AG09309 (cell line): ENCODE results near the gene PAX5.

Source experiments
- DNase-seq: peaks from one replicate; pipeline ENCODE4 v3.0.0-alpha.2; 2010; ENCODE audit warnings: low read depth
- H3K4me3 ChIP-seq: 2 replicates; pipeline ENCODE4 v1.5.1; 2011; ENCODE audit warnings: mild to moderate bottlenecking, low read depth, low read length, moderate library complexity; ENCODE audit not compliant: control insufficient read depth
- TF ChIP-seq, protein P1 (sequence below): IDR thresholded peaks from 2 replicates; pipeline ENCODE4 v1.5.1; 2011; ENCODE audit warnings: mild to moderate bottlenecking, low read depth, low read length, inconsistent platforms; ENCODE audit not compliant: insufficient read depth, control insufficient read depth; ENCODE audit errors: missing control alignments

PAX5 gene

DNA sequence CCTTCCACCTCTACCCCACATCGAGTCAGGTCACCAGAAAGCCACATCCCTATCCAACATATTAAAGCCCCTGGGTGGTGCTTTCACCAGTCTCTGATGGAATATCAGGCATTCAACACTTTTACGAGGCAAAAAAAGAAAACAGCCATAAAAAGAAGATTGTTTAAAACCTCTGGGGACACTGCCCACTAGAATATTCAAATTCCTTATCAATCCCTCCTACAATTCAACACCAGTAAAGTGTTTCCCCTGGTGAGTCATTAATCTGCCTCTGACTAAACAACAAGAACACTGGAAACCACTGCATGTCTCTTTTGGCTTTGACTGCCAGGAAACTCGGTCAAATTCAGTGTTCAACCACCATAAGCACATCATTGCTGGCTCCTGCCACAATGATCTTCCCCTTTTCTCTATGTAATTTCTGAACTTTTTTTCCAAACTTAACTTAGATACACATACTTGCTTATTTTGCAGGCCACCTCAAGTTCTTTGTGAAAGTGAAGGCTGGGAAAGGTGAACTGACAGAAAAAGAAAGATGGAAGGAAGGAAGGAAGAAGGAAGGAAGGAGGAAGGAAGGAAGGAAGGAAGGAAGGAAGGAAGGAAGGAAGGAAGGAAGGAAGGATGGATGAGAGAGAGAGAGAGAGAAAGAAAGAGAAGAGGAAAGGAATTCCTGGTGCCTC lies 105.3 kb downstream of the PAX5 start:
- DNase-seq: peak; percentile 70
- TF ChIP-seq, protein P1, sequence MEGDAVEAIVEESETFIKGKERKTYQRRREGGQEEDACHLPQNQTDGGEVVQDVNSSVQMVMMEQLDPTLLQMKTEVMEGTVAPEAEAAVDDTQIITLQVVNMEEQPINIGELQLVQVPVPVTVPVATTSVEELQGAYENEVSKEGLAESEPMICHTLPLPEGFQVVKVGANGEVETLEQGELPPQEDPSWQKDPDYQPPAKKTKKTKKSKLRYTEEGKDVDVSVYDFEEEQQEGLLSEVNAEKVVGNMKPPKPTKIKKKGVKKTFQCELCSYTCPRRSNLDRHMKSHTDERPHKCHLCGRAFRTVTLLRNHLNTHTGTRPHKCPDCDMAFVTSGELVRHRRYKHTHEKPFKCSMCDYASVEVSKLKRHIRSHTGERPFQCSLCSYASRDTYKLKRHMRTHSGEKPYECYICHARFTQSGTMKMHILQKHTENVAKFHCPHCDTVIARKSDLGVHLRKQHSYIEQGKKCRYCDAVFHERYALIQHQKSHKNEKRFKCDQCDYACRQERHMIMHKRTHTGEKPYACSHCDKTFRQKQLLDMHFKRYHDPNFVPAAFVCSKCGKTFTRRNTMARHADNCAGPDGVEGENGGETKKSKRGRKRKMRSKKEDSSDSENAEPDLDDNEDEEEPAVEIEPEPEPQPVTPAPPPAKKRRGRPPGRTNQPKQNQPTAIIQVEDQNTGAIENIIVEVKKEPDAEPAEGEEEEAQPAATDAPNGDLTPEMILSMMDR: no peak
- no peak overlapping the region for H3K4me3 ChIP-seq

DNA sequence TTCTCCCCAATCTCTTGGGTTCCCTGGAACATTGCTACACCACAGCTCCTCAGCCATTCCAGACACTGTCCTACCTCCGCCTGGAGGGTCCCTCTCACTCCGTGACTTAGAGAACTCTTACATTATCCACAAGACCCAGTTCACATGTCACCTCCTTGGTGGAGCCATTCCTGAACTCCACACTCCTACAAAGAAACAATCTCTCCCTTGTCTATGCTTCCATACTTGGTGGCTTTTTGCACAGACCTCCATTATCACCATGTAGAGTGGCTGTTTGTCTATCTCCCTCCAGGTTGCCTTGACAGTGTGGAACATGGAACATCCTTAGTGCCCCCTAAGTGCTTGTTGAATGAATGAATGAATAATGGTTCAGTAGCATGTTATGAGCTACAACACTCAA lies 105.9 kb downstream of the PAX5 start:
- H3K4me3 ChIP-seq: no peak overlapping the region
- TF ChIP-seq, protein P1: no peak
- DNase-seq: no peak

DNA sequence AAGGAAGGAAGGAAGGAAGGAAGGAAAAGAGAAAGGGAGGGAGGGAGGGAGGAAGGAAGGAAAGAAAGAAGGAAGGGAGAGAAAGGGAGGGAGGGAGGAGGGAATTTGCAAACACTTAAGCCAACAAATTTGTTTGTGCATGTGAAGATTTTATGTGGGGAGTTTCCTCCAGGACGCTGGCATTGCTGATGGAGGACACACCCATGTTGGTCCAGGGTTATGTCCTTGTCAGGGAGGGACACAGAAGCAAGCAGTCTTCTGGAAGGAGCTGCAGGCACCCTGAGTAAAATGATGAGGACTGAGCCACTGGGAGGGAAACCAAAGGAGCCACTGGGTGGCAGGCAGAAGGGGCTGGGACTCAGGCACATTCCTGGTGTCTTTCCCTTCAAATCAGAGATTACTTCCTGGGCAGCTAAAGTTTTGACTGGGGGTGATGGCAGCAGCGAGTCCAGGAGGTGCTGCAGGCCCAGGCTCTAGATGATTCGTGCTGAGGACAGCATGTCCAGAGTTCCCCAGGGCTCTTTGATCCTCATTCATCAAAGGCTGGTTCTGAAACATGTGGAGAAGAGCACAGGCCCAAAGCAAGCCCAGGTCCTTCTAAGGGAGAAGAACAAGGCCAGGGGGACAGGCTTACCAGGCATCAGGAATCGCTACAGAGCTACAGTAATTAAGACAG lies 109.2 kb downstream of the PAX5 start:
- no peak overlapping the region for H3K4me3 ChIP-seq
- TF ChIP-seq, protein P1: no peak
- DNase-seq: no peak

DNA sequence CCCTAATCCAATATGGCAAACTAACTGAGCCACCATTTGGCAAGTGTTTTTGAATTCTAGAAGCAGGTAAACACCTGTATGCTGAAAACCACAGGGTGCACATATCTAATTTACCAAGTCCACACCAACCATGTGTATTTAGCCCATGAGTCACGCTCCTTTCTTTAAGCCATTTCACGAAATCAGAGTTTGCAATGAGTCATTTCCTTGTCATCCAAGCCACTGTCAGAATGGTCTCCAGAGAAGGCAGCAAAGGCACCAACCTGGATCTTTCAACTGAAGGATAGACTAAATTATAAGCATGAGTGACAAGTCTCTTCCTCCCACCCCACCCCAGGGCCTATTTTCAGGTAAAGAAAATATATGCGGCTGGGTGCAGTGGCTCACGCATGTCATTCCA lies 110.0 kb downstream of the PAX5 start:
- TF ChIP-seq, protein P1: no peak
- DNase-seq: peak; percentile 47
- H3K4me3 ChIP-seq: no peak overlapping the region

DNA sequence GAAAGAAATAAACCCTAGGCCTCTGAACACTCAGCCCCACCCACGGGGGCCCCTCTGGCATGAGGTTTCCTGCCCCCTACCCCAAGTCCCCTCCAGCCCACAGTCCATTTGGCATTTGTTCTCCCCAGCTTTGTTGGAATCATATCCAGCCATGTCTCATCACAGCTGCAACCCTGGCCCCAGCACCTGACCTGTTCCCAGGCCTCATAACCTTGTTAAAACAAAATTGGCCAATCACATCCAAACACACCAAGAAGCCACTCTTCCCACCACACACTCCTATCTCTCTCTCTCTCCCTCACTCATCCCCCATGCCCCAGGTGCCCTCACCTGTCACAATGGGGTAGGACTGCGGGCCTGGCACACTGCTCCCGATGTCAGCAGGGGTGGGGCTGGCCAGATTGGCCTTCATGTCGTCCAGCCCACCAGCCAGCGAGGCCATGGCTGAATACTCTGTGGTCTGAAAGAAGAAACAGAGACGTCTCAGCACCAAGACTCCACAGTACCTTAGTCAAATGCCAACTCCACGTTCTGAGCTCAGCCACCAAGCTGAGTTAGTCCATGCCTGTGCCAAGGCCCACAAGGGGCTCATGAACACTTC lies 110.9 kb downstream of the PAX5 start:
- no peak for DNase-seq
- H3K4me3 ChIP-seq: no peak overlapping the region
- TF ChIP-seq, protein P1: no peak

DNA sequence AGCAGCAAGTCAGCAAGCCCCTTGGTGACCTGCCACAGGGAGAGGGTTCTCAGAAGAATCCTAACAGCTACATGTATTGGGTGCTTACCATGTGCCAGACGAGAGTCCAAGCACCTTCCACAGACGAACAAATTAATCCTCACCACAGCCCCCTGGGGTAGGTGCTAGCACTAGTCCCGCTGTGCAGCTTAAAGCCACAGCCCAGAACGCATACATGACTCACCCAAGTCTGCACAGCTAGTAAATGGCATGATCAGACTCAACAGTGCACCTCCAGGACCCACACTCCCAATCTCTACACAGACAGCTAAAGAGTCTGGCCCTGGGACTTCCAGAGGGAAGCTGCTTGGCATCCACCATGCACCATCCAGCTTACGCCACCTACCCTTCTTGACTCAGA lies 111.5 kb downstream of the PAX5 start:
- H3K4me3 ChIP-seq: no peak overlapping the region
- TF ChIP-seq, protein P1: no peak

More for the DNA sequence above, 111.5 kb downstream of the PAX5 start:
- no peak for DNase-seq
